ENCODE measurements around the gene ZBTB7C.

DNA sequence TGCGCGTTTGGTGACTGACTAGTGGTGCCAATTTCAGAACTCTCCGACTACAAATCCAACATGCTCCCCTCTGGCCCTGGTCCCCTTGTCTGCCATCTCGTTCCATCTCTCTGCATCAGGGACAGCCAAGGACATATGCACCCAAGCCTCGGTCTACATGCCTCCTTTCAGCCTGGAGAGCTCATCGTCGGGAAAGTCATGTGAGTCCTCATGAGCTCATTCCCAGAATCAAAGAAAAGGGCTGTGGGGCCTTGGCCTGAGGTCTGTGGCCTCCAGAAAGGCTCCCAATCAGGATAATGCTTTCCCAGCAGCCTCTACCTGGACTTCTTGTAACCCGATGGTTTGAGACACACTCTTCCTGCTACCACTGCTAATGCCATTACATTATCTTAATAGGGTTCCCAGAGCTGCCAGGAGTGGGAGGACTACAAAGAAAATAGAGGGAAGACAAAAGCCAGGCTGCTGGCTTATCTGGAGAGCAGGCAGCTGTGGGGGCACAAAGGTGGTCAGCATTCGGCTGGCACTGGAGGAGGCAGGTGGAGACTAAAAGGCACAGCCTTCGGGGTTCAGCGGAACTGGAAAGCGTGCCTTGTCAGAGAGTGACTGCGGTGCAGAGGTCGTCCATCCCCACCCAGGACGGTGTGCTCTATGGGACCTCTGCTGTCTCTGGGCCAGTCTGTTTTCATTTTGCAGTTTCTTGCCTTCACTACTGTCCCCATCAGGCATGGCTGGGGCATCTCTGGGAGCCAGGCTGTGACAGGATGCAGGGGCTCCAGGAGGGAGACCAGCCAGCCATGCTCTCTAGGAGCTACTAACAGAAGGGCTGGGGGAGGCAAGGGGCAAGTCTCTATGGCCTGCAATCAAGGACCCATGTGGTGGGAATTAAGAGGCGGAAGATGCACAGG, 374.3 kb downstream of the ZBTB7C start:
- no peak for TF ChIP-seq GABPA (IDR thresholded peaks at IDR 0.05; ENCODE audit: borderline replicate concordance, insufficient read depth, low read length)
- TF ChIP-seq, protein P1, sequence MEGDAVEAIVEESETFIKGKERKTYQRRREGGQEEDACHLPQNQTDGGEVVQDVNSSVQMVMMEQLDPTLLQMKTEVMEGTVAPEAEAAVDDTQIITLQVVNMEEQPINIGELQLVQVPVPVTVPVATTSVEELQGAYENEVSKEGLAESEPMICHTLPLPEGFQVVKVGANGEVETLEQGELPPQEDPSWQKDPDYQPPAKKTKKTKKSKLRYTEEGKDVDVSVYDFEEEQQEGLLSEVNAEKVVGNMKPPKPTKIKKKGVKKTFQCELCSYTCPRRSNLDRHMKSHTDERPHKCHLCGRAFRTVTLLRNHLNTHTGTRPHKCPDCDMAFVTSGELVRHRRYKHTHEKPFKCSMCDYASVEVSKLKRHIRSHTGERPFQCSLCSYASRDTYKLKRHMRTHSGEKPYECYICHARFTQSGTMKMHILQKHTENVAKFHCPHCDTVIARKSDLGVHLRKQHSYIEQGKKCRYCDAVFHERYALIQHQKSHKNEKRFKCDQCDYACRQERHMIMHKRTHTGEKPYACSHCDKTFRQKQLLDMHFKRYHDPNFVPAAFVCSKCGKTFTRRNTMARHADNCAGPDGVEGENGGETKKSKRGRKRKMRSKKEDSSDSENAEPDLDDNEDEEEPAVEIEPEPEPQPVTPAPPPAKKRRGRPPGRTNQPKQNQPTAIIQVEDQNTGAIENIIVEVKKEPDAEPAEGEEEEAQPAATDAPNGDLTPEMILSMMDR (IDR thresholded peaks at IDR 0.05; ENCODE audit: control extremely low read depth in 1 of 3, insufficient read depth in 1 of 3, low read depth in 1 of 3, low read length in 3 of 3) = no peak
